A549 (cell line): ENCODE results near the gene TMOD2.

ENCODE experiments used
- CBX2 ChIP-seq: fragments of 200-600 bp; sonication (generic); IDR thresholded peaks from 2 replicates; pipeline ENCODE4 v1.6.1; 2016; ENCODE audit warnings: low read depth, mild to moderate bottlenecking, borderline replicate concordance
- CEBPB ChIP-seq, 2 experiments: fragments of >200 bp in 1 of 2; sonication (Bioruptor Twin) in 1 of 2; formaldehyde crosslinking in 1 of 2; IDR thresholded peaks; 2 replicates each; pipeline ENCODE4 v1.6.1; 2012 to 2016
- CHD2 ChIP-seq: fragments of 150-350 bp; IDR thresholded peaks from 2 replicates; pipeline ENCODE4 v1.6.1; 2014; ENCODE audit warnings: low read length; ENCODE audit not compliant: partially characterized antibody
- CTCF ChIP-seq: fragments of >200 bp; sonication (Bioruptor Twin); formaldehyde crosslinking; IDR thresholded peaks from 3 replicates; pipeline ENCODE4 v1.5.1; 2016
- EP300 ChIP-seq, 2 experiments: fragments of >200 bp; sonication (Bioruptor Twin); formaldehyde crosslinking; IDR thresholded peaks; 2 replicates in 1 of 2; 3 replicates in 1 of 2; pipeline ENCODE4 v1.6.1; 2016 to 2017
- KDM1A ChIP-seq: fragments of 200-600 bp; sonication (generic); IDR thresholded peaks from 2 replicates; pipeline ENCODE4 v1.6.1; 2016; ENCODE audit warnings: low read depth, mild to moderate bottlenecking
- MAX ChIP-seq: IDR thresholded peaks from 2 replicates; pipeline ENCODE4 v1.6.1; 2012
- NFE2L2 ChIP-seq: fragments of 150-350 bp; conservative IDR thresholded peaks from 2 replicates; pipeline ENCODE4 v1.6.1; 2014; ENCODE audit warnings: low read length
- POLR2A ChIP-seq: IDR thresholded peaks from 2 replicates; pipeline ENCODE4 v1.6.1; 2012; ENCODE audit warnings: mild to moderate bottlenecking, low read length
- REST ChIP-seq: fragments of 200-600 bp; sonication (generic); IDR thresholded peaks from 2 replicates; pipeline ENCODE4 v1.6.1; 2016; ENCODE audit warnings: antibody characterized with exemption, mild to moderate bottlenecking, moderate library complexity
- SMC3 ChIP-seq: fragments of >200 bp; sonication (Bioruptor Twin); formaldehyde crosslinking; IDR thresholded peaks from 3 replicates; pipeline ENCODE4 v1.6.1; 2018; ENCODE audit warnings: inconsistent platforms

GRCh38 chr15:51781506-51781905 lies 30.1 kb downstream of the TMOD2 start:
- TF ChIP-seq CTCF (no peak), CBX2 (no peak), NFE2L2 (no peak), REST (no peak), POLR2A (no peak), SMC3 (no peak), MAX (no peak), CEBPB (IDR thresholded peaks at IDR 0.05) (no peak), CHD2 (no peak), EP300 (IDR thresholded peaks at IDR 0.05) (no peak), KDM1A (no peak)
